Nephron (organoid): ENCODE results near the gene HOXB4.

Source experiments
- H3K27ac Mint-ChIP-seq, 3 experiments: 2 replicates each; pipeline ENCODE4 v1.8.0; 2020; ENCODE audit warnings: mixed read lengths in 3 of 3, mild to moderate bottlenecking in 2 of 3, moderate library complexity in 1 of 3
- H3K27me3 Mint-ChIP-seq: 2 replicates; pipeline ENCODE4 v1.8.0; 2021; ENCODE audit warnings: low read depth, mild to moderate bottlenecking, moderate library complexity, mixed read lengths
- H3K36me3 Mint-ChIP-seq: 2 replicates; pipeline ENCODE4 v1.8.0; 2020; ENCODE audit warnings: low read depth, mixed read lengths
- H3K4me1 Mint-ChIP-seq: 2 replicates; pipeline ENCODE4 v1.8.0; 2020; ENCODE audit warnings: mixed read lengths
- H3K4me3 Mint-ChIP-seq, 3 experiments: 2 replicates each; pipeline ENCODE4 v1.8.0; 2020; ENCODE audit warnings: mild to moderate bottlenecking in 3 of 3, mixed read lengths in 3 of 3, moderate library complexity in 2 of 3
- H3K9me3 Mint-ChIP-seq: 2 replicates; pipeline ENCODE4 v1.8.0; 2020; ENCODE audit warnings: mixed read lengths
- CTCF ChIP-seq, 3 experiments: fragments of 200-600 bp; sonication (generic); IDR thresholded peaks; one replicate each; pipeline ENCODE4 v1.5.0; 2021; ENCODE audit warnings: antibody characterized with exemption in 3 of 3; ENCODE audit not compliant: unreplicated experiment in 3 of 3

HOXB4 gene

GRCh38 chr17:48565022-48565554, 13.1 kb downstream of the HOXB4 start:
- Mint-ChIP-seq H3K27ac (no peak overlapping the region), H3K9me3 (no peaks in the 10 kb centered on the region), H3K36me3 (no peaks in the 10 kb centered on the region), H3K4me1 (peaks cover 38% of the 10 kb centered on the region), H3K27me3 (peaks cover 10% of the 10 kb centered on the region), H3K4me3 (peak overlapping the region in 1 of 3 experiments; percentile 81)
- TF ChIP-seq CTCF (IDR thresholded peaks at IDR 0.05; ENCODE audit: unreplicated experiment in 3 of 3) = no peak

- Mint-ChIP-seq H3K27me3 (peaks cover 12% of the 10 kb centered on the region), H3K4me1 (peaks cover 45% of the 10 kb centered on the region), H3K27ac (peak overlapping the region in 1 of 3 experiments; percentile 100)
Measured at GRCh38 chr17:48564188-48565021, 13.7 kb downstream of the HOXB4 start.

GRCh38 chr17:48563867-48564187, 14.3 kb downstream of the HOXB4 start:
- TF ChIP-seq CTCF (IDR thresholded peaks at IDR 0.05; ENCODE audit: unreplicated experiment in 3 of 3) = no peak
- H3K4me1 Mint-ChIP-seq = peaks cover 50% of the 10 kb centered on the region
- peak overlapping the region; percentile 76 to 82 (median 82) for H3K4me3 Mint-ChIP-seq
- peak overlapping the region; percentile 88 to 100 (median 99) for H3K27ac Mint-ChIP-seq
- no peaks in the 10 kb centered on the region for H3K36me3 Mint-ChIP-seq
- H3K27me3 Mint-ChIP-seq = peaks cover 16% of the 10 kb centered on the region
- H3K9me3 Mint-ChIP-seq = no peaks in the 10 kb centered on the region

More at GRCh38 chr17:48564188-48565021, 13.7 kb downstream of the HOXB4 start:
- Mint-ChIP-seq H3K4me3 (peak overlapping the region in 1 of 3 experiments; percentile 81), H3K36me3 (no peaks in the 10 kb centered on the region), H3K9me3 (no peaks in the 10 kb centered on the region)
- no peak for TF ChIP-seq CTCF (IDR thresholded peaks at IDR 0.05; ENCODE audit: unreplicated experiment in 3 of 3)

GRCh38 chr17:48563385-48563838, 14.7 kb downstream of the HOXB4 start:
- Mint-ChIP-seq H3K27ac (peak overlapping the region; percentile 88 to 100 (median 99)), H3K36me3 (no peaks in the 10 kb centered on the region), H3K4me3 (peak overlapping the region; percentile 76 to 82 (median 82)), H3K4me1 (peaks cover 54% of the 10 kb centered on the region), H3K9me3 (no peaks in the 10 kb centered on the region), H3K27me3 (peaks cover 17% of the 10 kb centered on the region)
- TF ChIP-seq CTCF (IDR thresholded peaks at IDR 0.05; ENCODE audit: unreplicated experiment in 3 of 3) = no peak

GRCh38 chr17:48562934-48563333, 15.2 kb downstream of the HOXB4 start:
- no peak for TF ChIP-seq CTCF (IDR thresholded peaks at IDR 0.05; ENCODE audit: unreplicated experiment in 3 of 3)
- Mint-ChIP-seq H3K27me3 (peaks cover 19% of the 10 kb centered on the region), H3K27ac (peak overlapping the region; percentile 88 to 100 (median 99)), H3K4me3 (peak overlapping the region; percentile 76 to 82 (median 82)), H3K9me3 (no peaks in the 10 kb centered on the region), H3K4me1 (peaks cover 59% of the 10 kb centered on the region), H3K36me3 (no peaks in the 10 kb centered on the region)
